ENCODE results near the gene XPO1. TPM values are rescaled to one million over a fixed set of nuclear protein-coding genes. Genes with fewer than 3 reads are reported as not detected.
"Not testable (repeated sequence)": the region's sequence is repeated elsewhere in the genome, so short reads cannot be mapped to it uniquely, and the experiment has no call there.

XPO1 gene
- total RNA-seq, 1 experiment from 2014 or later = 108 TPM

- DNase-seq = no peak
- Histone ChIP-seq H3K4me3 (no peak overlapping the region), H3K27me3 (no peaks in the 10 kb centered on the region), H3K9me3 (no peaks in the 10 kb centered on the region), H3K36me3 (peaks cover 62% of the 10 kb centered on the region)
Observed at GRCh38 chr2:61478086-61478485, 60.1 kb downstream of the XPO1 start.

DNA sequence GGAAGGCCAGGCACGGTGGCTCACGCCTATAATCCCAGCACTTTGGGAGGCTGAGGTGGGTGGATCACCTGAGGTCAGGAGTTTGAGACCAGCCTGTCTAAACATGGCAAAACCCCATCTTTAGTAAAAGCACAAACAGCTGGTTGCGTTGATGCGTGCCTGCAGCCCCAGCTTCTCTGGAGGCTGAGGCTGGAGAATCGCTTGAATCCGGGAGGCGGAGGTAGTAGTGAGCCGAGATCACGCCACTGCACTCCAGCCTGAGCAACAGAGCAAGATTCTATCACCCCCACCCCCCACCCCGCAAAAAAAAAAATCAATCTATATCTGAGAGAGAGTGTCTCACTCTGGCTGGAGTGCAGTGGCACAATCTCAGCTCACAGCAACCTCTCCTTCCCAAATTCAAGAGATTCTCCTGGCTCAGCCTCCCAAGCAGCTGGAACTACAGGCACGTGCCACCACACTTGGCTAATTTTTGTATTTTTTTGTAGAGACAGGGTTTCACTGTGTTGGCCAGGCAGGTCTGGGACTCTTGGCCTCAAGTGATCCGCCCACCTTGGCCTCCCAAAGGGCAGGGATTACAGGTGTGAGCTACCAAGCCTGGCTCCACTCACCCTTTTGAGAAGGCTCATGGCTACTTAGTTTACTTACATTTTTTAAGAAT is 61.1 kb downstream of the XPO1 start:
- not testable (repeated sequence) for H3K9me3 ChIP-seq, H3K27me3 ChIP-seq, H3K4me3 ChIP-seq, DNase-seq
- H3K36me3 ChIP-seq = peaks cover 53% of the 10 kb centered on the region

DNA sequence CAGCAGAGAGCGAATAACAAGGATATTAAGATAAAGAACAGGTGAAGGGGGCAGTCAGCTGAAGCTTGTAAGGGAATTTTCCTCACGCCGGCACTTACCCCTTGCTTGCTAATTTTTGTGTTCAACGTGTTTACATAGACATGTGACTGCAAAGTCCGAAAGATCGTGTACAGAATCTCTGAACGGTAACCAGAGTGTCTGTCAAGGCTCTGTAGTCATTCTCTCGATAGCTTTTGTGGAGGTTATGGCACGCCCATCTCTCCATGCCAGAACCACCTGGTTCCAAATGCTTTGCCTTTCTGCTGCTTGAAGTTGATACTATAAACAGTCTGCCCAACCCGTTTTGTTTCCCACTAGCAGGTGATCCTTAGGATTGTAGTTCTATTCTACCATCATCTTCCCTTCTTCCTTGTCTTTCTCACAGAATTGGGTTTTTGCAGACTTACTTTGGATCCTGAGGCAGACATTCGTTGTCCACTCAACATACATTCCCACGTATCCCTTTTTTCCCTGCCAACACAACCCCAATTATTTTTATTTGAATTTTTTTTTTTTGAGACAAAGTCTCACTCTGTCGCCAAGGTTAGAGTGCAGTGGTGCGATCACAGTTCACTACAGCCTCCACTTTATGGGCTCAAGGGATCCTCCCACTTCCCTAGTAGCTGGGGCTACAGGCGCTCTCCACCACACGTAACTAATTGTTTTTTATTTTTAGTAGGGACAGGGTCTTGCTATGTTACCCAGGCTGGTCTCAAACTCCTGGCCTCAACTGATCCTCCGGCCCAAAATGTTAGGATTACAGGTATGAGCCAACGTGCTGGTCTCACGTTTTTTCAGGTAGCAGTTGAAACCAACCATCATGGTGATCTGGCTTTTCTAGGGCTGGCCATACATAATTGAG is 66.0 kb downstream of the XPO1 start:
- H3K27me3 ChIP-seq = no peaks in the 10 kb centered on the region
- peaks cover 28% of the 10 kb centered on the region for H3K36me3 ChIP-seq
- no peak for DNase-seq
- peak overlapping the region; percentile 95 for H3K4me3 ChIP-seq
- no peaks in the 10 kb centered on the region for H3K9me3 ChIP-seq

DNA sequence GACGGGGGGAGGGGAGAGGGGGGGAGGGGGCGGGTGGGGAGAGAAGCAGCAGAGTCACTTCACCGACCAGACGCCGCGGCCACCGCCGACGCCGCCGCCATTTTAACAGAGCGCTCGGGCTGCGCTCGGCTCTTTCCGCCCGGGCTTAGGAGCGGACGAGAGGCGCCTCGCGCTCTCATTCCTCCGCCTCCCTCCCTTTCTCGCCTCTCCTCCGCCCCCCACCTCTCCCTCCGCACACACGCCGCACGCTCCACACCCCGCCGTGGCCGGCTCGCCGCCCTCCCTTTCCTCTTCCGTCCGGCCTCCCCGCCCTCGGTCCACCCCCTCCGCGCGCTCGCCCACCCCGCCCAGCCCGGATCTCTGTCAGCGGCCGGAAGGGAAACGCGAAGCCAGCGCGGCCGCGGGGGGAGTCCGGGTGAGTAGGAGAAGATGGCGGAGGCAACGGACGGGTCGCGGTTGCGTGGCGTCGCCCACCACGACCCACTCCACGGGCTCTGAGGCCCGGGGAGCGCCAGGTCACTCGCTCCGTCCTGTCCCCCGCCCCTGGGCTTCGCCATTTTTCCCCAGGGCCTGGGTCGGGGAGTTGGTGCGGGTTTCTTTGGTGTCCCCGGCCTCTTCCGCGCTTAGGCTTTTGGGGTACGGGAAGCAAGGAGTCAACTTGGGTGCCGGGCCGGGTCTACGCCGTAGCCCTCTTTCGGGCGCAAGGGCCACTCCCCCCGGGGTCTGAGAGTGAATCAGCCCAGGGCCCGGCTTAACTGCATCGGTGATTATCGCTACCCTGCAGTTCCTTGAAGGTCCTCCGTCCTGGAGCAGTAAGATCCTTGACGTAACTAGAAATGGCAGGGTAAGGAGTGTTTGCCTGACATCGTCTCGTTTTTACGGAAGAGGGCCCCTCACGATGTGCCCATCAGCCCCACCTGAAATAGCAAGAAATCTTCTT is 66.9 kb downstream of the XPO1 start, which contains the start of gene USP34:
TSS of gene USP34 (minus strand) at position 123 of the 940 bp plus-strand sequence. CDS start 395 bp downstream, outside the sequence.
- Histone ChIP-seq H3K36me3 (peaks cover 29% of the 10 kb centered on the region), H3K4me3 (peak within 1 kb of the TSS; percentile 95), H3K9me3 (no peaks in the 10 kb centered on the region), H3K27me3 (no peaks in the 10 kb centered on the region)
- DNase-seq = peak; percentile 96

GRCh38 chr2:61470122-61470951 is 67.8 kb downstream of the XPO1 start:
- Histone ChIP-seq H3K27me3 (no peaks in the 10 kb centered on the region), H3K4me3 (peak overlapping the region; percentile 77), H3K9me3 (no peaks in the 10 kb centered on the region), H3K36me3 (peaks cover 29% of the 10 kb centered on the region)
- peak; percentile 86 for DNase-seq

- H3K27me3 ChIP-seq = no peaks in the 10 kb centered on the region
- H3K4me3 ChIP-seq = peak overlapping the region; percentile 77
- peaks cover 31% of the 10 kb centered on the region for H3K36me3 ChIP-seq
- no peak for DNase-seq
- no peaks in the 10 kb centered on the region for H3K9me3 ChIP-seq
Observed at GRCh38 chr2:61469424-61470121, 68.6 kb downstream of the XPO1 start.

GRCh38 chr2:61468231-61468630 is 69.9 kb downstream of the XPO1 start:
- DNase-seq, H3K27me3 ChIP-seq, H3K9me3 ChIP-seq, H3K4me3 ChIP-seq: not testable (repeated sequence)
- peaks cover 31% of the 10 kb centered on the region for H3K36me3 ChIP-seq

DNA sequence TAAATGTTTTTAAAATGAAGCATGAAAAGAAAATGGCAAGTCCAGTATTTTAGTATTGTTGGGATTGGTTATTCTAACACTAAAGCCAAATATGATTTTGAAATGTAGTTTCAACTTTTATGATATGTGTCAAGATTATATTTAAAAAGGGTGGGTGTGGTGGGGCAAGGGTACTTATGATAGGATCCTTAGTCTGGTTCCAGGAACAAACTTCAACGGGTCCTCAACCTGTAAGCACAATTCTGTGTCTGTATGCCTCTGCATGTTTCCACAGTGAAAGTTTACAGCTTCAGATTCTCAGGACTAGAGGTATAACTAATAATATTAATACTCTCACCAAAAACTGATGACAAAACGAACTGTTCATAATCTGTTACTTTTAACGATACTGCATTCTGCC is 73.1 kb downstream of the XPO1 start:
- no peak for DNase-seq
- Histone ChIP-seq H3K36me3 (peaks cover 29% of the 10 kb centered on the region), H3K4me3 (no peak overlapping the region)

GRCh38 chr2:61463769-61464475 is 74.2 kb downstream of the XPO1 start:
- peaks cover 29% of the 10 kb centered on the region for H3K36me3 ChIP-seq
- no peak overlapping the region for H3K4me3 ChIP-seq
- DNase-seq = no peak
- H3K27me3 ChIP-seq = no peaks in the 10 kb centered on the region
- H3K9me3 ChIP-seq = no peaks in the 10 kb centered on the region

More for the DNA sequence above, 73.1 kb downstream of the XPO1 start:
- Histone ChIP-seq H3K9me3 (no peaks in the 10 kb centered on the region), H3K27me3 (no peaks in the 10 kb centered on the region)

GRCh38 chr2:61461404-61461803 is 76.8 kb downstream of the XPO1 start:
- Histone ChIP-seq H3K9me3 (no peaks in the 10 kb centered on the region), H3K27me3 (no peaks in the 10 kb centered on the region), H3K36me3 (peaks cover 7% of the 10 kb centered on the region), H3K4me3 (no peak overlapping the region)
- DNase-seq = no peak

GRCh38 chr2:61460163-61460562 is 78.0 kb downstream of the XPO1 start:
- DNase-seq = peak; percentile 38
- Histone ChIP-seq H3K9me3 (no peaks in the 10 kb centered on the region), H3K36me3 (peaks cover 12% of the 10 kb centered on the region), H3K4me3 (no peak overlapping the region), H3K27me3 (no peaks in the 10 kb centered on the region)

- no peak for DNase-seq
- Histone ChIP-seq H3K9me3 (no peaks in the 10 kb centered on the region), H3K27me3 (no peaks in the 10 kb centered on the region), H3K4me3 (no peak overlapping the region), H3K36me3 (peaks cover 12% of the 10 kb centered on the region)
Observed at GRCh38 chr2:61456746-61457420, 81.3 kb downstream of the XPO1 start.

DNA sequence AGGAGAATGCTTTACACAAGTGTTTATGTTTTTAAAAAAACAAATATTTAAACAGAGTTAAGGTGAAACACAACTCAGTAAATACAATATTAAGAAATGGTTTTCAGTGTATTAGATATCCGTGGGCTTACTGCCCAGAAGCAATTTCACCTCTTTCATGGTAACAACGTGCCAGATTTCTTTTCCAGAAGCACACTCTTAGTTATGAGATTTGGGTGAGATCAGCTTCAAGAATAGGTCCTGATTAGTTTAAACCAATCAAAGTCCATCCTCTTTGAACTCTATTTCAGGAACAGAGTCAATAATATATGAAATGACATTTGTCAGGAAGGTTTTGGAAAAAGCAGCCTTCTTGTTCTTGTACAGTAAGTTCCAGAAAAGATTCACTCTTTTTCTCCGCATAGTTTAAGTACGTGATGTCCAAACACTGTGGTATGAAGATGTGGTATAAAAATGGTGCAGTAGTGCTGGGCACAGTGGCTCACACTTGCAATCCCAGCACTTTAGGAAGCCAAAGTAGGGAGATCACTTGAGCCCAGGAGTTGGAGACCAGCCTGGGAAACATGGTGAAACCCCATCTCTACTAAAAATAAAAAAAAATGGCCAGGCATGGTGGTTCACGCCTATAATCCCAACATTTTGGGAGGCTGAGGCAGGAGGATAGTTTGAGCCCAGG is 81.9 kb downstream of the XPO1 start:
- no peak for DNase-seq
- H3K9me3 ChIP-seq = no peaks in the 10 kb centered on the region
- no peak overlapping the region for H3K4me3 ChIP-seq
- H3K36me3 ChIP-seq = peaks cover 12% of the 10 kb centered on the region
- H3K27me3 ChIP-seq = no peaks in the 10 kb centered on the region

DNA sequence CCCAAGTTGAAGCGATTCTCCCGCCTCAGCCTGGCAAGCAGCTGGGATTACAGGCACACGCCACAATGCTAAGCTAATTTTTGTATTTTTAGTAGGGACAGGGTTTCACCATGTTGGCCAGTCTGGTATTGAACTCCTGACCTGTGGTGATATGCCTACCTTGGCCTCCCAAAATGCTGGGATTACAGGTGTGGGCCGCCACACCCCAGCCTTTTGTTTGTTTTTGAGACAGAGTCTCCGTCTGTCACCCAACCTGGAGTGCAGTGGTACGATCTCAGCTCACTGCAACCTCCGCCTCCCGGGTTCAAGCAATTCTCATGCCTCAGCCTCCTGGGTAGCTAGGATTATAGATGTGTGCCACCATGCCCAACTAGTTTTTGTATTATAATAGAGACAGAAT is 83.2 kb downstream of the XPO1 start:
- DNase-seq, H3K27me3 ChIP-seq, H3K4me3 ChIP-seq, H3K9me3 ChIP-seq: not testable (repeated sequence)
- H3K36me3 ChIP-seq = peaks cover 13% of the 10 kb centered on the region

Measured in MG63 (cell line).